K562 (cell line): ENCODE data around the gene MORF4L1. TPM values are rescaled to one million over a fixed set of nuclear protein-coding genes. Genes with fewer than 3 reads are reported as not detected.
A peak's percentile ranks its signal among the peaks of the same experiment; 100 is the strongest.

Source experiments
- ATF7 ChIP-seq: fragments of 450-650 bp; IDR thresholded peaks from 2 replicates; pipeline ENCODE4 v1.7.1; 2014; ENCODE audit warnings: mild to moderate bottlenecking, moderate library complexity
- DMBX1 ChIP-seq: fragments of 250-450 bp; sonication (Bioruptor Pico); IDR thresholded peaks from 2 replicates; pipeline ENCODE4 v1.8.0; 2022; ENCODE audit warnings: inconsistent platforms, mild to moderate bottlenecking, moderate library complexity, borderline replicate concordance
- EWSR1 ChIP-seq: fragments of 450-650 bp; IDR thresholded peaks from 2 replicates; pipeline ENCODE4 v1.6.1; 2018; ENCODE audit warnings: borderline replicate concordance, mild to moderate bottlenecking, low read depth, moderate library complexity; ENCODE audit not compliant: partially characterized antibody
- FOXK1 ChIP-seq: sonication (generic); formaldehyde crosslinking; IDR thresholded peaks from 2 replicates; pipeline ENCODE4 v1.8.0; 2022; ENCODE audit warnings: missing genetic modification reagents, mild to moderate bottlenecking, borderline replicate concordance
- L3MBTL2 ChIP-seq: fragments of 450-650 bp; IDR thresholded peaks from 2 replicates; pipeline ENCODE4 v1.6.1; 2016; ENCODE audit warnings: mild to moderate bottlenecking, moderate library complexity
- MTA2 ChIP-seq: fragments of 450-650 bp; IDR thresholded peaks from 2 replicates; pipeline ENCODE4 v1.6.1; 2016; ENCODE audit warnings: low read depth
- NELFE ChIP-seq: IDR thresholded peaks from 2 replicates; pipeline ENCODE4 v1.6.1; 2011; ENCODE audit warnings: mild to moderate bottlenecking; ENCODE audit not compliant: insufficient read depth, insufficient read length
- RREB1 ChIP-seq: fragments of 250-450 bp; sonication (Bioruptor Pico); IDR thresholded peaks from 2 replicates; pipeline ENCODE4 v1.4.0; 2020
- ZKSCAN3 ChIP-seq: fragments of 250-450 bp; sonication (Bioruptor Pico); IDR thresholded peaks from 2 replicates; pipeline ENCODE4 v1.4.0; 2020
- ZNF175 ChIP-seq: fragments of 200-800 bp; sonication (Bioruptor generic); IDR thresholded peaks from 2 replicates; pipeline ENCODE4 v1.6.1; 2016; ENCODE audit warnings: low read depth, mild to moderate bottlenecking, missing genetic modification characterization, missing compliant biosample characterization
- ZNF324 ChIP-seq: fragments of 250-450 bp; sonication (Bioruptor Pico); IDR thresholded peaks from 2 replicates; pipeline ENCODE4 v1.4.0; 2020; ENCODE audit warnings: mild to moderate bottlenecking
- ZNF444 ChIP-seq: fragments of 250-450 bp; sonication (Bioruptor Pico); IDR thresholded peaks from 2 replicates; pipeline ENCODE4 v1.4.0; 2020; ENCODE audit warnings: mild to moderate bottlenecking, moderate library complexity
- ZZZ3 ChIP-seq: fragments of 450-650 bp; IDR thresholded peaks from 2 replicates; pipeline ENCODE4 v1.6.1; 2016; ENCODE audit warnings: antibody characterized with exemption, mild to moderate bottlenecking, moderate library complexity
- polyA plus RNA-seq, 8 experiments: library from polyadenylated mRNA; depleted of rRNA in 4 of 8; stranded (reverse) in 5 of 8; unstranded in 3 of 8; fragments of >200 nt; fragmentation: Nextera tagmentation in 2 of 8; fragmentation: Illumina TruSeq in 1 of 8; extraction: Ambion mirVana in 2 of 8; extraction: Trizol in 1 of 8; gene quantifications; 2 replicates each; pipeline versions ENCODE4 v1.2.1 to v1.2.3, GENCODE V29; 2011 to 2014; ENCODE audit warnings: inconsistent platforms in 1 of 8, missing spikeins in 1 of 8
- total RNA-seq, 7 experiments: library from RNA; depleted of rRNA in 6 of 7; stranded (reverse); fragments of >200 nt in 6 of 7; fragmentation: Illumina TruSeq in 2 of 7; extraction: Trizol in 2 of 7; gene quantifications; 2 replicates each; pipeline versions ENCODE4 v1.2.1 to v1.2.3, GENCODE V29; 2011 to 2021; ENCODE audit warnings: low replicate concordance in 1 of 7
- TF ChIP-seq, protein P1 (sequence below): fragments of 250-450 bp; sonication (Bioruptor Pico); IDR thresholded peaks from 2 replicates; pipeline ENCODE4 v1.4.0; 2020; ENCODE audit warnings: mild to moderate bottlenecking, moderate library complexity
- TF ChIP-seq, protein P2 (sequence below), 3 experiments: fragments of 200-800 bp in 1 of 3; sonication (Bioruptor generic) in 1 of 3; sonication (generic) in 1 of 3; formaldehyde crosslinking in 1 of 3; IDR thresholded peaks; 2 replicates each; pipeline versions ENCODE4 v1.6.1 to v1.8.0; 2016 to 2022; ENCODE audit warnings: mild to moderate bottlenecking in 2 of 3, missing compliant biosample characterization in 2 of 3, missing genetic modification characterization in 2 of 3, missing genetic modification reagents in 1 of 3
- TF ChIP-seq, protein P3 (sequence below): fragments of 450-650 bp; IDR thresholded peaks from 2 replicates; pipeline ENCODE4 v1.6.1; 2017; ENCODE audit warnings: antibody characterized with exemption

MORF4L1 gene
- total and polyA plus RNA-seq, 9 of the 15 experiments (the other 6 are each of a cell fraction or from before 2014, with no cell fraction given) = 127 to 615 (median 281) TPM

DNA sequence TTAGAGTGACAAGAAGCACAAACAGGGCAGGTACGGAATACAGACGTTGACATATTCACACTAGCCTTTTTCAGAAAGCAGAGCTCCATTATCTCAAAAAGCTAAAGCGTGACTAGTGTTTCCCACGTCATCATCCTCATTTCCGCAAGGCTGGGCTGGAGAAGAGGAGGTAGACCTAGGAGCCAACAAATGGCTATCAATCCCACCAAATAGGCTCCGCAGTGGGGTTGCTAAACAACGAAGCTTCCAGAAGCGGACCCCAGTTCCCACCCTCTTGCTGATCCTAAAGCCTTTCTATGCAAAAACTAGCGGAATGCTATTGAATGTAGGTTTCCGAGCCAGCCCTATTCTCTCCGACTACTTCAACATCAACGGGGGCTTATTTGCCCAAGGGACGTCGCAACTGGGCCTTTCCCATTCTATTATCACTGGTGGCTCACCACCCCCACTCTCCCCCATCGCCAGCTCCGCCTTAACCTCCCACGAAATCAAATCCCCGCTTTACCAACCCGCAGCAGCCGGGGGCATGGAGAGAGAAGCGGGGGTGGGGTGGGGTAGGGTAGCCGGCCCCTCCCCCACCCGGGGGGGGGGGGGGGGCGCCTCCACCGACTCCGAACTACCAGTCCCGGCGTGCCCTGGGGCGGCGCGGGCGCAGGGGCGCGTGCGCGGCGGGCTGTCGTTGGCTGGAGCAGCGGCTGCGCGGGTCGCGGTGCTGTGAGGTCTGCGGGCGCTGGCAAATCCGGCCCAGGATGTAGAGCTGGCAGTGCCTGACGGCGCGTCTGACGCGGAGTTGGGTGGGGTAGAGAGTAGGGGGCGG, at the start of gene MORF4L1 (continued):
- no peak for TF ChIP-seq RREB1 (CRISPR knock-in tag)
- TF ChIP-seq, protein P1, sequence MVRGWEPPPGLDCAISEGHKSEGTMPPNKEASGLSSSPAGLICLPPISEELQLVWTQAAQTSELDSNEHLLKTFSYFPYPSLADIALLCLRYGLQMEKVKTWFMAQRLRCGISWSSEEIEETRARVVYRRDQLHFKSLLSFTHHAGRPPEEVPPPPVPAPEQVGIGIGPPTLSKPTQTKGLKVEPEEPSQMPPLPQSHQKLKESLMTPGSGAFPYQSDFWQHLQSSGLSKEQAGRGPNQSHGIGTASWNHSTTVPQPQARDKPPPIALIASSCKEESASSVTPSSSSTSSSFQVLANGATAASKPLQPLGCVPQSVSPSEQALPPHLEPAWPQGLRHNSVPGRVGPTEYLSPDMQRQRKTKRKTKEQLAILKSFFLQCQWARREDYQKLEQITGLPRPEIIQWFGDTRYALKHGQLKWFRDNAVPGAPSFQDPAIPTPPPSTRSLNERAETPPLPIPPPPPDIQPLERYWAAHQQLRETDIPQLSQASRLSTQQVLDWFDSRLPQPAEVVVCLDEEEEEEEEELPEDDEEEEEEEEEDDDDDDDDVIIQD (CRISPR knock-in tag) = no peak
- TF ChIP-seq FOXK1 = no peak
- peak; percentile 59; the same call in 1 of the 2 replicates for TF ChIP-seq L3MBTL2
- TF ChIP-seq ZNF175 (CRISPR knock-in tag) = peak; percentile 27
- no peak for TF ChIP-seq MTA2
- no peak for TF ChIP-seq EWSR1
- TF ChIP-seq NELFE = no peak
- TF ChIP-seq, protein P2, sequence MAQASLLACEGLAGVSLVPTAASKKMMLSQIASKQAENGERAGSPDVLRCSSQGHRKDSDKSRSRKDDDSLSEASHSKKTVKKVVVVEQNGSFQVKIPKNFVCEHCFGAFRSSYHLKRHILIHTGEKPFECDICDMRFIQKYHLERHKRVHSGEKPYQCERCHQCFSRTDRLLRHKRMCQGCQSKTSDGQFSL (CRISPR knock-in tag; IDR thresholded peaks at IDR 0.05) = peak; percentile 92
- TF ChIP-seq, protein P2 (tag; IDR thresholded peaks at IDR 0.05) = peak in 1 of 2 experiments; percentile 98; a peak in 2 of 4 replicates
- TF ChIP-seq, protein P3, sequence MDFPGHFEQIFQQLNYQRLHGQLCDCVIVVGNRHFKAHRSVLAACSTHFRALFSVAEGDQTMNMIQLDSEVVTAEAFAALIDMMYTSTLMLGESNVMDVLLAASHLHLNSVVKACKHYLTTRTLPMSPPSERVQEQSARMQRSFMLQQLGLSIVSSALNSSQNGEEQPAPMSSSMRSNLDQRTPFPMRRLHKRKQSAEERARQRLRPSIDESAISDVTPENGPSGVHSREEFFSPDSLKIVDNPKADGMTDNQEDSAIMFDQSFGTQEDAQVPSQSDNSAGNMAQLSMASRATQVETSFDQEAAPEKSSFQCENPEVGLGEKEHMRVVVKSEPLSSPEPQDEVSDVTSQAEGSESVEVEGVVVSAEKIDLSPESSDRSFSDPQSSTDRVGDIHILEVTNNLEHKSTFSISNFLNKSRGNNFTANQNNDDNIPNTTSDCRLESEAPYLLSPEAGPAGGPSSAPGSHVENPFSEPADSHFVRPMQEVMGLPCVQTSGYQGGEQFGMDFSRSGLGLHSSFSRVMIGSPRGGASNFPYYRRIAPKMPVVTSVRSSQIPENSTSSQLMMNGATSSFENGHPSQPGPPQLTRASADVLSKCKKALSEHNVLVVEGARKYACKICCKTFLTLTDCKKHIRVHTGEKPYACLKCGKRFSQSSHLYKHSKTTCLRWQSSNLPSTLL = no peak
- no peak for TF ChIP-seq ZNF444 (CRISPR knock-in tag)
- no peak for TF ChIP-seq ZNF324 (CRISPR knock-in tag)
- TF ChIP-seq ATF7 = peak; percentile 42
- no peak for TF ChIP-seq ZZZ3
- TF ChIP-seq ZKSCAN3 = no peak
- 0 out of 2 replicates have a peak, but pooled peaks have one; percentile 17 for TF ChIP-seq DMBX1 (CRISPR knock-in tag)
